GM21825 (cell line): Measurements from ENCODE around the gene SPON2.
A peak's percentile ranks its signal among the peaks of the same experiment; 100 is the strongest.
"Not testable (repeated sequence)": the region's sequence is repeated elsewhere in the genome, so short reads cannot be mapped to it uniquely, and the experiment has no call there.

Experiments
- ATAC-seq: cut with Tn5 transposase; IDR thresholded peaks from one replicate; pipeline ENCODE4 v1.9.1; 2021; ENCODE audit warnings: mild to moderate bottlenecking, moderate library complexity; ENCODE audit not compliant: unreplicated experiment

SPON2 gene

DNA sequence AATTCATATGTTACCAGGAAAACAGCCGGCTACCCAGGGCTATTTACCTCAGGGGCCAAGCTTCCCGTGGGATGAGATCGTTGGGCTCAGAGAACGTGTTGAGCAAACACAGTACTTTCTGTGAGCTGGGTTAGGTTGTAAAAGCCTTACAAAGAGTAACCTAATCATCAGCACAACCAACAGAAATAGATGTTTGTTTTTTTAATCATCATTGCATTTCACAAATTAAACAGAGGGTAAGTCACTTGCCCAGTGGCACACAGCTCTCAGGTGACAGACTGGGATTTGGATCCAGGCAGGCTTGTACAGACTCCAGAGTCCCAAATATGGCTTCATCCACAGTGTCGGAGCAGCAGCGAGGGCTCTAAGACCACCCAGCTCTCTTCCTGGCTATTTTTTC, 20.1 kb downstream of the SPON2 start:
- ATAC-seq, result no peak

DNA sequence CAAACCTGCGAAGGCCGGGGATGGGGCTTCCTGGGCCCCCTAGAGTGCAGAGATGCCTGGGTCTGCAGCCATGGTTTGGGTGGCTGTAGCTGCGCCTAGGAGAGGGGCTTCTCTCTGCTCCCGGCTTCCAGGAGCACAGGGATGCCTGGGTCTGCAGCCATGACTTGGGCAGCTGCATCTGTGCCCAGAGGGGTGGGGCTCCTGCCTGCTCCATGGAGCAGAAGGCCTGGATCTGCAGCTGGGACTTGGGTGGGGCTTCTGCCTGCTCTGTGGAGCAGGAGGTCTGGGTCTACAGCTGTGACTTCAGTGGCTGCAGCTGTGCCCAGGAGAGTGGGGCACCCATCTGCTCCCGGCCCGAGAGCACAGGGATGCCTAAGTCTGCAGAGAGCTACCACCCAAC, 20.8 kb downstream of the SPON2 start:
- no peak for ATAC-seq

DNA sequence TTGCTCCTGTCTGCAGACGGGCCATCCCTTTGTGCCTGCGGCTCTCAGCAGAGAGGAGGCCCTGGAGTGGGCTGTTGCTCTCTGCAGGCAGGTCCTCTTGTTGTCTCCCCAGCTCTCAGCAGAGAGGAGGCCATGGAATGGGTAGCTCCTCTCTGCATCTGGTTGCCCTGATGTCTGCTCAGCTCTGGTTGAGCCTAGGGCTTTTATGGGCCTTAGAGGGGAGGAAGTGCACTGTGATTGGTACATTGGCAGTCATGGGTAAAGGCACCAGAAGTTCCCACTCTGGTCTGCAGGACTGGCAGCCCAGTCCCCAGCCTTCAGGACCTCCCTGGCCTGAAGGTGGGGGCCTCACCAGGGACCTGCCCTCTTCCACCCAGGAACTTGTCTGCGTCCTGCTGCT, 21.5 kb downstream of the SPON2 start:
- no peak for ATAC-seq

DNA sequence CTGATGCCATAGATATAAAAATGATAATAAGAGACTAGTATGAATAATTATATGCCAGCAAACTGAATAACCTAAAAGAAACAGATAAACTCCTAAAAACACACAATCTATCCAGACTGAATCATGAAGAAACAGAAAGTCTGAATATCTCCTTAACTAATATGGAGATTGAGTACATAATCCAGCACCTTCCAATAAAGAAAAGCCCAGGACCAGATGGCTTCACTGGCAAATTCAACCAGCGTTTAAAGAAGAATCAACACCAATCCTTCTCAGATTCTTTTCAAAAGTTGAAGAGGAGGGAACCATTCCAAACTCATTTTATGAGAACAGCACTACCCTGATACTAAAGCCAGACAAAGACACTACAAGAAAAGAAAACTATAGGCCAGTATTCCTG, 32.5 kb downstream of the SPON2 start:
- no peak for ATAC-seq

DNA sequence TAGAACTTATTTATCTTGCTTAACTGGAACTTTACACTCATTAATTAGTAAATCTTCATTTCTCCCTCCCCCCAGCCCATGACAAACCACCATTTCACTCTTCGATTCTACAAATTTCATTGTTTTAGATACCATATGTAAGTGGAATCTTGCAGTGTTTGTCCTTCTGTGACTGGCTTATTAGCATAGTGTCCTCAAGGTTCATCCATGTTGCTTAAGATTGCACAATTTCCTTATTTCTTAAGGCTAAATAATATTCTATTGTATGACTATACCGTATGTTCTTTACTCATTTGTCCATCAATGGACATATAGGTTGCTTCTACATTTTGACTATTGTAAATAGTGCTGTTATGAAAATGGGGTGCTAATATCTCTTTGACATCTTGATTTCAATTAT, 34.5 kb downstream of the SPON2 start:
- ATAC-seq, result no peak

DNA sequence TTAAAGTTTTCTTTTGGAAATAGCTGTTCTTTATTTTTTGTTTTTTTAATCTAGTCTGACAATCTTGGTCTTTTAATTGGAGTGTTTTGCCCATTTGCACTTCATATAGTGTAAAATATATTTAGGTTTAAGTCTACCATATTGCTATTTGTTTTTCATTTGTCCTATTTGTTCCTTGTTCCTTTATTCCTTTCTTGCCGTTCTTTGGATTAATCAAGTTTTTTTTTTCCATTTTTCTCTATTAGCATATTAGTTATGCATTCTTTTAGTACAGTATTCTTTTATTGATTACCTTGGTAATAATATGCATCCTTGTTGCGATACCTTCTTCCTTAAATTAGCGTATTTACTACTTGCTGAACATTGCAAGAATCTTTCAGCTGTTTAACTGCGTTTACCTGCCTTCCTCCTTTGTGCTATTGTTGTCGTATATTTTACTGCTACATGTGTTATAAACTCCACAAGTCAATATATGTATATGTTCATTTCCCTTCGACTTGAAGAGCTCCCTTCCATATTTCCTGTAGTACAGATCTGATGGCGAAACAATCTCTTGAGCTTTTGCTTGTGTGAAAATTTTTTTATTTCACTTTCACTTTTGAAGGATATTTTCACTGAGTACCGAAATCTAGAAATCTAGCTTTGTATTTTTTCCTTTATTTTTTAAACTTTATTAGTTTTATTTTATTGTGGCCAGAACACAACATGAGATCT, 35.2 kb downstream of the SPON2 start:
- no peak for ATAC-seq

DNA sequence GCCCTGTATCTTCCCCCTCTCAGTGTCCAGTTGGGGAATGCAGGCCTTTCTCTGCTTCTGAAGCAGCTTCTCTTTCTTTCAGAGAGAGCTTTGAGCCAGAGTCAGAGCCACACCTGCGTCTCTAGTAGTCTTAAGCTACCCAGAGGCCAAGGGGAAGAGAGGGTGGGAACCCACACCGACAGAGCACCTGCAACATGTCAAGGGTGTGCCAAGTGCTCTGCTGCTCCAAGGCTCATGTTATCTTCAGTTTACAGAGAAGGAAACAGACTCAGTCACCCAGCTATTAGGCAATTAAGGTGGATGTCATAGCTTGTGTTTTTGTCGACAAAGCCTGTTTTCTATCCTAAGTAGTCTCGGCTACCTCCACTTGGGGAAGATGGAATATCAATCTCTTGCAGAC, 36.3 kb downstream of the SPON2 start:
- ATAC-seq, result no peak

DNA sequence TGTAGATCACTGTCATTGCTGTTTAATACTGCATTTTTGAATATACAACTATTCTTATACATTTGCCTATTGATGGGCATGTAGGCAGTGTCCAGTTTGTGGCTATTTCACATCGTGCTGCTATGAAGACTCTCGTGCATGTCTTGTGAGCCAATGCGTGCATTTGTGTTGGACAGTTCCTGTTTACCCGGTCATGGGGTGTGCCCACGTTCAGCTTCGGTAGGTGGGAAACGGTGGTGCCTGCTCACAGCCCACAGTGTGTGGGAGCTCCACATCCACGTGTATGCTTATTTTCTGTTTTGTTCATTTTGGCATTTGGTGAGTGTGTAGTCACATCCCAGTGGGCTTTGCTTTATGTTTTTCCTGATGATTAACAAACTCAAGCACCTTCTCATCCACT, 39.4 kb downstream of the SPON2 start:
- ATAC-seq, result no peak

DNA sequence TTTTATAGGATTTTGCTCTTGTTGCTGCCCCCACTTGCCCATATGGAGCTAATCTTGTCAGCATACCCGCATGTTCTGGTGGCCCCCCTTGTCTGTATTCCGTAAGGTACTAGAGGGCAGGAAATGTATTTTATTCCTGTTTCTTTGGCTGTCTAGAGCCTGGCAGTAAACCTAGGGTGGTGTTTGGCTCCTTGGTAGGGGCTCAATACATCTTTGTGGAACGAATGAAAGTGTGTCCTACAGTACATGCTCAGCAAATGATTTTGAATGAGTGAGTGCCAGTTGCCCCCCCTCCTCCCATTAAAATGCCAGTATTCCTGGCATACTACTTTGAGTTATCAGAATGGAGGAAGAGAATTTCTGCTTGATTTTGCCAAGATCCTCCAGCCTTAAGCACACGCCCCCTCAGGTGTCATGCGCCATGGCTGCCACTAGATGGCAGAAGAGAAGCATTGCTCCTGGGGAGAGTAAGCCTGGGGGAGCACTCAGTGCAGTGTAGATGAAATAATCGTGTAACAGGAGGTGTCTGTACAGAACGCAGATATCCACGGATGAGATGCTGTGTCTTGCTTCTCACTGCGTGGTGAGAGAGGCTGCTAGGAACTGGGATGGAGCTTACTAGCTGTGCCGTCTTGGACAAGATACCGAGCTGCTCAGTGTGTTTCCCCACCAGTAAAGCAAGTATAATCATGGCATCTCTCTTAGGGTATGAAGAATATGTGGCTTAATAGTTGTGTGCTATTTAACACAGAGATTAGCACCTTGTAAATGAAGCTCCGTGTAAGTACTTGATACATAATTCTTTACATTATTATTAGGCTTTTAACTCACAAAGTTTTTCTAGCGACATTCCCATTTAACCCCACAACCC, 41.8 kb downstream of the SPON2 start:
- ATAC-seq, result peak; percentile 74

DNA sequence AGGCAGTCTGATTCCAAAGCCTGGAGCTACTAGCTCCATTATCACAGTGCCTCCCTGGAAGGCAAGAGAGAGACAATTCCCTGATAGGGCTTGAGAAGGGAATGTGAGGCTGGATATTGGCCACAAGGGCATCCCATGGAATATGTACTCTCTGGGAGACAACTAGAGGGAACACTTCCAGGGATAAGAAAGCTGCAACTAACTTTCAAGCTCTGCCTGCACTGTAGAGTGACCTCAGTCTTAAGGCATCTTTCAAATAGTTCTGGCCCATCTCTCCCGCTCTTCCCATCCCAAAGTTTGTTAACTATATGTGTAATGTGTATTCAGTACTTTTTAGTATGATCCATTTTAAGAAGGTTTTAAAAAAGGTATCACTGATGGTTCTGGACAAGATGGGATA, 45.9 kb downstream of the SPON2 start:
- ATAC-seq, result no peak

DNA sequence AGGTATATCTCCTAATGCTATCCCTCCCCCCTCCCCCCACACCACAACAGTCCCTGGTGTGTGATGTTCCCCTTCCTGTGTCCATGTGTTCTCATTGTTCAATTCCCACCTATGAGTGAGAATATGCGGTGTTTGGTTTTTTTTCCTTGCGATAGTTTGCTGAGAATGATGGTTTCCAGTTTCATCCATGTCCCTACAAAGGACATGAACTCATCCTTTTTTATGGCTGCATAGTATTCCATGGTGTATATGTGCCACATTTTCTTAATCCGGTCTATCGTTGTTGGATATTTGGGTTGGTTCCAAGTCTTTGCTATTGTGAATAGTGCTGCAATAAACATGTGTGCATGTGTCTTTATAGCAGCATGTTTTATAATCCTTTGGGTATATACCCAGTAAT, 46.9 kb downstream of the SPON2 start:
- ATAC-seq, result not testable (repeated sequence)

DNA sequence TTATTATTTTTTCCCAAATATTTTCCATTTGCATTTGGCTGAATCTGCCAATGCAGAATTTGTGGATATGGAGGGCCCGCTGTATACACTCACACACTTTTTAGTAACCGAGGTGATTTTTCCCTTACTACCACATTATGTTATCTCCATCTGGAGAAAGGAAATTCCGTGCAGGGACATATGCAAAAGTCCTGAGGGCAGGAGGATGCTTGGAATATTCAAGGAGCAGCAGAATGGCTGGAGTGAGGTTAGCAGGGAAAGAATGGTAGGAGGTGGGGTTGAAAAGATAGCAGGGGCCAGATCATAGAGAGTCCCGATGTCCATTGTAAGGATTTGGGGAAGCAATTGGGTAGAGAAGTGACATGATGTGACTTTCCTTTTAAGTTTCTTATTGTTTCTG, 47.6 kb downstream of the SPON2 start:
- no peak for ATAC-seq

DNA sequence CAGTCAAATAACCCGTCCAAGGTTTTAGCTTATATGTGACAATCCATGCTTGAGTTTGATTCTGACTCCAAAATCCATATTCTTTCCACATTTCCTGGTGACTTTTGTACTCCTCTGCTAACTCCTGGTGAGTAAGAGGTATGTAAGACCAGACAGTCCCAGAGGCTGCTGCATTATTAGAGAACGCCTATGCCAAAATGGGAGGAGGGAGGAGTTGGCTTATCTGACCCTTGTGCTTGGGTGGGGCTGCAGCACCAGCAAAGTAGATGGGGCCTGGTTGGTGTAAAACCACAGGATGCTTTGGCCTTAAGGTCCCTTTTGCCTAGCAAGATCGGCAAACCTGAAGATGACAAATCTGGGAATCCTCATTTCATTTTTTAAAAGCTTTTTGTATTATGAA, 49.9 kb downstream of the SPON2 start:
- ATAC-seq, result no peak
